Ammon's horn (tissue), 1 donor: ENCODE measurements around the gene FALEC.
"Not testable (repeated sequence)": the region's sequence is repeated elsewhere in the genome, so short reads cannot be mapped to it uniquely, and the experiment has no call there.

Experiments used
- DNase-seq: peaks from one replicate; pipeline ENCODE4 v3.0.0-alpha.2; 2016; ENCODE audit warnings: low spot score

Gene FALEC

DNA sequence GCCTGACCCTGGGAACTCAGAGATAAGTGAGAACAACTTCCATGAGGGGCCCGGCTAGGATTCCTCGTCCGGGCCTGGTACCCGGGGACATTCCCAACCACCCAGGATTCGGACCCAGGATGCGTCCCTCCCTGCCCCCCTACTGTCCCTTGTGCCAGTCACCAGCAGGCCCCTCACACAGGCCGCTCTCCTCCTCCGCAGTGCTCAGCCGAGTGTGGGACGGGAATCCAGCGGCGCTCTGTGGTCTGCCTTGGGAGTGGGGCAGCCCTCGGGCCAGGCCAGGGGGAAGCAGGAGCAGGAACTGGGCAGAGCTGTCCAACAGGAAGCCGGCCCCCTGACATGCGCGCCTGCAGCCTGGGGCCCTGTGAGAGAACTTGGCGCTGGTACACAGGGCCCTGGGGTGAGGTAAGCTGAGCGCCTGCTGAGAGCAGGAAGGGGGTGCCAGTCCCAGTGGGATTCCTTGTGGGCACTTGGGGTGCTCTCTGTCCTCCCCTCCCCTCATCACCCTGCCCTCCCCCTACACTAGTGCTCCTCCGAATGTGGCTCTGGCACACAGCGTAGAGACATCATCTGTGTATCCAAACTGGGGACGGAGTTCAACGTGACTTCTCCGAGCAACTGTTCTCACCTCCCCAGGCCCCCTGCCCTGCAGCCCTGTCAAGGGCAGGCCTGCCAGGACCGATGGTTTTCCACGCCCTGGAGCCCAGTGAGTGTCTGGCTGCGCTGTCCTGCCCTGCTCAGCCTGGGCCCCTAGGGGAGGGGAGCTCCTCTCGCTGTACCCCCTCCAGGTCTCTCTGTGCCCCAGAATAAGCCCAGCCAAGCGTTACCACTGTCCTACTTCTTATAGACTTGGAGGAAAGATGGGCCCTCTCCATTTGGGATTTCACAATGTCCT lies 43.5 kb downstream of the FALEC start:
- DNase-seq = peak; percentile 67

DNA sequence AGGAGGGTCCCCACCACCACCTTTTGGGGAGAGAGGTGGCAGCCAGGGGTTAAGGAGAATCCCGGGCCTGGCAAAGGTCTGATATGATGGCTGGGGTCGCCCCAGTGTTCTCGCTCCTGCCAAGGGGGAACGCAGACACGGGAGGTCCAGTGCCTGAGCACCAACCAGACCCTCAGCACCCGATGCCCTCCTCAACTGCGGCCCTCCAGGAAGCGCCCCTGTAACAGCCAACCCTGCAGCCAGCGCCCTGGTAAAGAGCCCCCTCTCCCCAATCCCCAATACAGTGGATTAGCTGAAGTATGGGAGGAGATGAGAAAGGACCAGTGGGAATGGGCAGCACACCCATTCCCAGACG lies 44.1 kb downstream of the FALEC start:
- no peak for DNase-seq

DNA sequence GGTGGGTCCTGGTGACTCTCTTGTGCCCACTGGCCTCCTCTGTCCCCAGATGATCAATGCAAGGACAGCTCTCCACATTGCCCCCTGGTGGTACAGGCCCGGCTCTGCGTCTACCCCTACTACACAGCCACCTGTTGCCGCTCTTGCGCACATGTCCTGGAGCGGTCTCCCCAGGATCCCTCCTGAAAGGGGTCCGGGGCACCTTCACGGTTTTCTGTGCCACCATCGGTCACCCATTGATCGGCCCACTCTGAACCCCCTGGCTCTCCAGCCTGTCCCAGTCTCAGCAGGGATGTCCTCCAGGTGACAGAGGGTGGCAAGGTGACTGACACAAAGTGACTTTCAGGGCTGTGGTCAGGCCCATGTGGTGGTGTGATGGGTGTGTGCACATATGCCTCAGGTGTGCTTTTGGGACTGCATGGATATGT lies 44.5 kb downstream of the FALEC start:
- peak; percentile 78 for DNase-seq

DNA sequence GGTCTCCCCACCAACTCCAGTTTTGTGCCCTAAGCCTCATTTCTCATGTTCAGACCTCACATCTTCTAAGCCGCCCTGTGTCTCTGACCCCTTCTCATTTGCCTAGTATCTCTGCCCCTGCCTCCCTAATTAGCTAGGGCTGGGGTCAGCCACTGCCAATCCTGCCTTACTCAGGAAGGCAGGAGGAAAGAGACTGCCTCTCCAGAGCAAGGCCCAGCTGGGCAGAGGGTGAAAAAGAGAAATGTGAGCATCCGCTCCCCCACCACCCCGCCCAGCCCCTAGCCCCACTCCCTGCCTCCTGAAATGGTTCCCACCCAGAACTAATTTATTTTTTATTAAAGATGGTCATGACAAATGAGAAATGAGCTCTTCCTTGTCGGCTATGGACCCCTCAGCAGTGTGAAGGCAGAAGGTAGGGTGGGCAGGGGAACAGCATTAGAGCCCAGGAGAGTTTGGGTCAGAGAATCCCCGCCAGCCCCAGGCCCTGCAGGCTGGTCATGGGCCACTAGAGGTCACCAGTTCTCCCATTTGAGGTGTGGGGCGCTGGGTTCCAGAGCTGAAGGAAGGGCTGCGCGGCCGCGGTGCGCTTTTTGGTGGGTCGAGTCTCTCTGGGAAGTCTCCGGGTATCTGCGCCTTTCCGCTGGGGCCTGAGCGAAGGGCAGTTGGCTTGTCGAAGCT lies 45.2 kb downstream of the FALEC start:
- DNase-seq = peak; percentile 84

DNA sequence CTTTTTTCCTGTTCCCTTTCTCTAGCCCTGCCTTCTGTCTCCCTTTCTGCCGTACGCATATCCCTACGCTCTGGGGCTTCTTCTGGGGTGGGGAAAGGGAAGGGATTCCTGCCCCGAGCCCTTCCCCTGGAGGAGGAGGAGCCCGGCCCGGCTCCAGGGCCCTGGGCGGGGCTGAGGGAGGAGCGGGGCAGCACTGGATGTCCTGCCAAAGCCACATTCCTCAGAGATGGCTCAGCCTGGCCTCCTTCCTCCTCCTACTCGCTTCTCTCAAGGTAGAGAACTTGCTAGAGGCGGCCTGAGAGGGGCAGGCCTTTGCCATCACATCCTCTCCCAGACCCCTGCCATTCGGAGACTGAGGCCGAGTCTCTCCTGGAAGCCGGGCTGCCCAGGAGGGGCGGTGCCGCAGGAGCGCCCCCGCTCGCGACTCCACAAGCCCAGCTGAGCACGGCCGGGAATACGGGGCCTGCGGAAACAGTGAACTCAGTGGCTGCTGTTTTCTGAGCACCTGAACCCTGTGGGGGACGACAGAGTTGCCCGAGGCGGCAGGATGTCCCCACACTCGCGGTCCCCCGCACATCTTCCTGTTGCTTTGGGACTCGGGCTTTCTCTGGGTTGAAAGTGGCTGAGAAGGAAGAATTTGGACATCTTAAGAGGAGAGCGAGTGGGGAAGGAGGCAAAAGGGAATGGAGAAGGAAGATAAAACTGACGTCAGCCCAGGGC lies 45.9 kb downstream of the FALEC start:
- DNase-seq = peak; percentile 92

DNA sequence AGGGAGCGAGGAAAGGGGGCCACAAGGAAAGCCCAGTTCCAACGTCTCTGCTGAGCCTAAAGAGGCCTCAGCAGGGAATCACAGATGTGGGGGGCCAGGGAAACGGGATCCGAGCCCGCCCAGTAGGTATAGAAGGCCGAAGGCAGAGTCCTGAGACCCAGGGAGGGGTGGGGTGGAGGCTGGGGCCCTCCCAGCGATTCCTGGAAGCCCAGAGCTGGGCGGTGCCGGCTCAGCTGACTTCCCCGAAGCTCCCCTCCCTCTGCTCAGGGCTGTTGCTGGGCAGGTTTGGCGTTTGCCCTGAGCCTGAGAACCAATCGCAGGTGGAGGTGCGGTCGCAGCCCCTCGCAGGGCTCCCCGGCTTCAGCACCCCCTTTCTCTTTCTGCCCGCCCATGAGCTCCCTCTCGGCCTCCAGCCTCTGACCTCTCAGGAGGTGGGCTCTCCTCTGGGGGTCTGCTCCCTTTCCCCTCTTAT lies 46.5 kb downstream of the FALEC start:
- DNase-seq = peak; percentile 80

DNA sequence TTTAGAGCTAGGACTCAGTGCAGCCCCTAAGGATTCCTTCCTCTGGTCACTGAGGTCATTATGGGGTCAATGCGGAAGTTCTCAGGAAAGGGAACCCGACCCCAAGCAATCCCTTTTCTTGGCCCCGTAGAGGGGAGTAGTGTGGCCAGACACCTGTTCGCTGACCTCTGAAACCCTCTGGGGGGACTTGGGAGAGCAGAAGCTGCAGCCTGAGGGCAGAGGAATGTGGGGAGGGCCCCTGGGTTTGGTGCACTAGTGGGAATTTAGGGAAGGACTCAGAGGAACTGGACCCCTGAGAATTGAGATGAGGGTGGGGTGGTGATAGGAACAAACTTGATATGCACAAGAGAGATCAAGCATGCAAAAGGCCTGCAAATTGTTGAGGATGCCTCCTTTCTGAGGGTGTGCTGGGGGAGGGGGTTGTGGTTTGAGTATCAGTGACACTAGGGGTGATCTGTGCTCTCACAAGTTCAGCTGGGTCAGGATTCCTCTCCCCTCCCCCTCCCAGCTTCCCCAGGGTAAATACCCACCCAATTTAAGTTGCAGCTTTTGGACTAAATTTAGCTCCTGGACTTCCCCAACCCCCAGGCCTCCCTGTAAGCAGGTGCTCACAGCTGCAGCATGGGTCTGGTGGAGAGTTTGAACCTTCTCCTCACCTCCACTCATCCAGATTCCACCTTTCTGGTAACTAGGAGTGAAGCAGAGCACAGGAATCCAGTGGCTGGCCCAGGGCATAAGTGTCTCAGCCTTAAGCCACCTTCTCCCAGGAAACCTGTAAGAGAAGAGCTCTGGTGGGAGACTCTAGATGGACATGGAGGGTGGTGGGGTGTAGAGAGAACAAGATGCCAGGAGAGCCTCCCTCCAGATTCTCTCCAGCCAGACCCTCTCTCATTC lies 47.1 kb downstream of the FALEC start:
- DNase-seq = no peak

DNA sequence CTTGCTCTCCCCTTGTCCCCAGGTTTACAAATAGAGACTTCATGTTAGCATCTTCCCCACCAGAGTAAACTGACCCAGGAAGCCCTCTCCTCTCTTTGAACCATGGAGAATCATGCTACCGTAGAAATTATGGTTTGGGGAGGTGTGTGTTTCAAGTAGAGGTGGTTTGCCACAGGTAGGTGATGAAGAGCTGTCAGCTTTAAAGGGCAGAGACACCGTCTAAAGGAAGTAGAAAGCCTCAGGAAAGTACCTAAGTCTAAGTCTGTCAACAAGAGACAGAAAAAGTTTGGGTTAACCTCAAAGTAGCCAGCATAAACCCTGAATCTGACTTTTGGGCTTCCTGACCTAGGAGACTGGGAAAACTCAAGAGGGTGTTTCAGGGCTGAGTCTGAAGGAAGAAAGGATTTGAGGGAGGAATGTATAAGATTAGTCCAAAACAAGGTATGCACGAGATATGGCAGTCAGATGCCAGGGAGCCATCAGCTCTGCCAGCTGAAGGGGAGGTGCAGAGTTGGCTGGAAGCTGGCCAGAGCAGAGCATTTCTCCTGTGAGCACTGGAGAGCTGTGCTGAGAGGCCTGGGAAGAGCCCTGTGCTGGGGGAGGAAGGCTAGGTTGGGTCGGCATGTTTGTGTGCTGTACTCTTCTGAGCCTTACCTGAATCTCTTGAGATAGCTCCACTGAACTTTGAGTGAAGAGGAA lies 47.9 kb downstream of the FALEC start:
- DNase-seq = no peak

DNA sequence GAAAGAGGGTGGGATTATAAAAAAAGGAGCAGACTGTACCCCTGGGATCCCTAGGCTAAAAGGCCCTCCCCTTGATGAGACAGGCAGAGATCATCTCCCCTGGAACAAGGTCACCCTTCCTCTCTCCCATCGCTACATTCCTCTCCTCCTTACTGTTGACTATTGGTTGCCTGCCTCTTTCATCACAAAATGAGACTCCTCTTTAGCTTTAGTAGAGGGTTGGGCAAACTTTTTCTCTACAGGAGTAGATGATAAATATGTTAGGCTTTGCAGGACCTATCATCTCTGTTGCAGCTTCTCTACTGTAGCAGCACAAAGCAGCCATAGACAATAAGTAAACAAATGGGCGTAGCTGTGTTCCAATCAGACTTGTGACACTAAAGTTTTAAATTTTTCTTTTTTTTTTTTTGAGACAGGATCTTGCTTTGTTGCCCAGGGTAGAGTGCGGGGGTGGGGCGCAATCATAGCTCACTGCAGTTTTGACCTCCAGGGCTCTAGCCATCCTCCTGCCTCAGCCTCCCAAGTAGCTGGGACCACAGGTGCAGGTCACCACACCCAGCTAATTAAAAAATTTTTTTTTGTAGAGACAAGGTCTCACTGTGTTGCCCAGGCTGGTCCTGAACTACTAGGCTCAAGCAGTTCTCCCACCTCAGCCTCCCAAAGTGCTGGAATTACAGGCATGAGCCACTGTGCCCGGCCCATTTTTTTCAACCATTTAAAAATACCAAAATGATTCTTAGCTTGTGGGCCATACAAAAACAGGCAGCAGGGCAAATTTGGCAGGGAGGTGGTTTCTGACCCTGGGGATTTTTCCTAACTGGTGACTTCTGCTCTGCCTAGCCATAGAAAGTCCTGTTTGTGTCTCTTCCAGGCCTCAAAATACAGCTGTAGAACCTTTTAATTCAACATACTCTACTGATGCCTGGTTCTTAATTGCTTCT lies 48.8 kb downstream of the FALEC start:
- no peak for DNase-seq

DNA sequence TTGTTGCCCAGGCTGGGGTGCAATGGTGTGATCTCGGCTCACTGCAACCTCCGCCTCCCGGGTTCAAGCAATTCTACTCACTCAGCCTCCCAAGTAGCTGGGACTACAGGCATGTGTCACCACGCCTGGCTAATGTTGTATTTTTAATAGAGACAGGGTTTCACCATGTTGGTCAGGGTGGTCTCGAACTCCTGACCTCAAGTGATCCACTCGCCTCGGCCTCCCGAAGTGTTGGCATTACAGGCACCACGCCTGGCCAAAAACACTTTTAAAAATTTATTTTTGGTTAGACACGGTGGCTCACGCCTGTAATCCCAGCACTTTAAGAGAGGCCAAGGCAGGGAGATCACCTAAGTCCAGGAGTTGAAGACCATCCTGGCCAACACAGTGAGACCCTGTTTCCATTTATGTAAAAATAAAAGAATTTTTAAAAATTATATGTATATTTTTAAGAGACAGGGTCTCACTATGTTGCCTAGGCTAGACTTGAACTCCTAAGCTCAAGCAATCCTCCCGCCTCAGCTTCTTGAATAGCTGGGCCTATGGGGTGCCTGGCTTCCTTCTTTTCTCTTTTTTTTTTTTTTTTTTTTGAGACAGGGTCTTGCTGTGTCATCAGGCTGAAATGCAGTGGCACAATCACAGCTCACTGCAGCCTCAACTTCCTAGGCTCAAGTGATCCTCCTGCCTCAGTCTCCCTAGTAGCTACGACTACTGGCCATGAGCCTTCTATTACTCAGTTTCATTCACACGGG lies 49.9 kb downstream of the FALEC start:
- not testable (repeated sequence) for DNase-seq

DNA sequence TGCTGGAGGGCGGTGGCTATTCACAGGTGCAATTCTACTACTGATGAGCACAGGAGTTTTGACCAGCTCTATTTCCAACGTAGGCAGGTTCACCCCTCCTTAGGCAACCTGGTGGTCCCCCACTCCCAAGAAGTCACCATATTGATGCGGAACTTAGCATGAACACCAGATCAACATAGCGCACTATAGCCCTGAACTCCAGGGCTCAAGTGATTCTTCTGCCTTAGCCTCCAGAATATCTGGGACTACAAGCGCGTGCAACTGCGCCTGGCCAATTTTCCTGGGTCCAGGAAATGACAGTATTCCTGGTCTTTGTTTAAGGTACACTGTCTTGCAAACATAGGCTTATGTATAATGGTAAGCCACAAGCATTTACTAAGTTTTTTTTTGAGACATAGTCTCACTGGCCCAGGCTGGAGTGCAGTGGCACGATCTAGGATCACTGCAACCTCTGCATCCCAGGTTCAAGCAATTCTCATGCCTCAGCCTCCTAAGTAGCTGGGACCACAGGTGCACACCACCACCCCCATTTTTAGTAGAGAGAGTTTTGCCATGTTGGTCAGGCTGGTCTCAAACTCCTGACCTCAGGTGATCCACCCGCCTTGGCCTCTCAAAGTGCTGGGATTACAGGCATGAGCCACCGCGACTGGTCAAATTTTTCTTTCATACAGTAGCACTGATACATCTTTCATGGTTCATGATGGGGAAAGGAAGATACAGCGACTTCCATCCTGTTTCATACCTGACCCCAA lies 51.2 kb downstream of the FALEC start:
- DNase-seq = no peak

DNA sequence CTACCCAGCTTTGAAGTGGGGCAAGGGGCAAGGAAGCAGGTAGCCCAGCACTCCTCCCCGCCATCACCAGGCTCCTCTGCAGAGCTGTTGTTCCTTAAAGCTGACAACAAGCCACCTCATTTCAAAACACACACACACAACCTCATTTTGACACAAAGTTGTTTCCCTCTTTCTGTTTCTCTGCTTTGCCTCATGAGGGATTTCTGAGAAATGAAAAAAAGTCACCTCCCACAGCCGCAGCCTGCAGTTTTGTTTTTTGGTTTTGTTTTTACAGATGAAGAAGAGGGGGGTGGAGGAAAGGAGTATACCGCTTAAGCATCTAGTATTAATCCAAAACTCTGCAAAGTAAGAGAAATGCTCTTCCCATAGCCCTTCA lies 51.8 kb downstream of the FALEC start:
- DNase-seq = no peak

DNA sequence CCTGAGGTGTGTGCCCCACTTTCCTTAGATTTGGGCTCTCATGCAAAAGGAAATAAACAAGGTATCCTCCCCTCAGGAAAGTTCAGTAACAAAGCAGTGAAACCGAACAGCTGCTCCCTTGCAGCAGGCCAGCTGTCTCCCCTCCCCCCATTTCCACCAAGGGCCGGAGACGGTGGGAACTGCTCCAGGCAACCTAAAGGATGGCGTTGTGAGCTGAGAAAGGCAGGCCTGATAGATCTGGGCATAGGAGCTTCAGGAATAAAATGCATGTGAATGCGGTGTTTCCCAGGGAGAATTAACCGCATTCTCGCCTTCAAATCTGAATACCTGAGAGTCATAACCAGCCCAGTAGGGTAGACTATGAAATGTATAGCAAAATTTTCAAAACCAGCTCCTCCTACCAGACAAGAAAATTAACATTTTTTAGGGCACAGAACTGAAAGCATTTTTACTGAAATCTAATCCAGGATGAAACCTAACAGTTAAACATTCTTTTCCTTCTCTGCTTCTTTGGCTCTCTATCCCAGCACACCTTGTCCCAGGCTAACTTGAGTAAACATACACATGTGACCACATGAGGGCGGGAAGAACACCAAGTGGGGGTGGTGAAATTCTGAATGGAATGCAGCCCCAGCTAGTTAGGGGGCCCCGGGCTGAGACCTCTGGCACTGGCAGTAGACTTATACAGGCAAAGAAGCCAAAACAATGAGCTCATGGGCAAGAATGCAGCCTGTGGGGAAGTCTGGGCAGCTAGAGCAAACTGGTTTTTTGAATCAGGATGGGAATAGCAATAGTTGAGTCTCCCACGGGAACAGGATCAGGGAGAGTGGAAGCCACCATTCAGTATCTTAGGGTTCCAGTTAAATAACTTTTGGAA lies 52.4 kb downstream of the FALEC start:
- peak; percentile 75 for DNase-seq

DNA sequence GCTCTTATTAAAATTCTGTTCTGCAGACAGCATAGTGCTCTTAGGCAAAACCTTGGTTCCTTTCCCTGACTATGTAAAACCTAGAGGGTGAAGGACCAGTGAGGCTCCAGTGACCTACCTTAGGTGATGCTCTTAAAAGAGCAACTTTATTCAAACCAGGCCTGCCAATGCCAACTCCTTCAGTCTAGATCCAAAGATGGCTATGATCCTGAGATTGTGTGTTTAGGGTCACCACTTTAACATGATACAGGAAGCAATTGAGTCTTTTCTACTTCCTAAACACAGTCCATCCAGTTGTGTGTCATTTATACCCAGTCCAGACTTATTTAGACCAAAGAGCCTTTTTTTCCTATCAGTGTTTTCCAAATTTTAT lies 53.0 kb downstream of the FALEC start:
- DNase-seq = no peak

DNA sequence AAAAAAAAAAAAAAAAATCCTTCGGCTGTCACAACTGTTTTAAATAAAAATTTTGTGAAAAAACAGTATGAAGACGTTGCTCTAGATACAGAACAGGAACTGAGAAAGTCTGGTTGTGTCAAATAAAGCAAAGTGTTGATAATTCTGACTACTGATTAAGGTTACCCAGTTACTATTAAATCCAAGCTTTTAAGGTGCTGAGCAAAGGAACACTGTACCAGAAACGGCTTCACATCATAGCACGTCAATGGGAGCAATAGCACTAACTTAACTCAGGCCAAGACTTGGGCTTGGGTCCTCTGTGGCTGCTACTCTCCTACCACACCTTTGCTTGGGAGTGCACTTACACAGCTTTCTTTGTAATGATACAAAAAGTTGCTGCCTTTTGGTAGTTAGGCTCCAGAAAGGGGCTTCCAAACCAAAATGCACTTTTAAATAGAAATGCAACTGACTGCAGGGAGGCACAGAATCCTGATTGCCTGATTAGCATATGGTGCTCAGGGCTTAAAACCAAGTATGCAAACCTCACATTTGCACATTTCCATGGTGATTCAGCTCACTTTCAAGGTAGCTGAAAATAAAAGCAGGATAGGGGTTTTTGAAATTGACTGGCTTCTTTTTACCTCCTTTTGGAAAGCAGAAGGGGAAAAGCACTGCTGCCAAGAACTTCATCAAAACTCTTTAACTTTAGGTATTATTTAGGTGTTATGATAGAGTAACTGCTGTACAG lies 57.5 kb downstream of the FALEC start:
- DNase-seq = no peak

DNA sequence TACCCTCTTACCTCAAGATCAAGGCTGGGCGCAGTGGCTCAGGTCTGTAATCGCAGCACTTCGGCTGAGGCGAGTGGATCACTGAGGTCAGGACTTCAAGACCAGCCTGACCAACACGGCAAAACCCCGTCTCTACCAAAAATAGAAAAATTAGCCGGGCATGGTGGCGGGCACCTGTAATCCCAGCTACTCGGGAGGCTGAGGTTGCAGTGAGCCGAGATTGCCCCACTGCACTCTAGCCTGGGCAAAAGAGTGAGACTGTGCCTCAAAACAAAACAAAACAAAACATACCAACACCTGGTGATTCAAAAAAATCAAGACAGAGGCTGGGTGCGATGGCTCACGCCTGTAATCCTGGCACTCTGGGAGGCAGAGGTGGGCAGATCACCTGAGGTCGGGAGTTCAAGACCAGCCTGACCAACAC lies 58.1 kb downstream of the FALEC start:
- not testable (repeated sequence) for DNase-seq
